ENCODE measurements around the gene PDAP1. TPM values are rescaled to one million over a fixed set of nuclear protein-coding genes. Genes with fewer than 3 reads are reported as not detected.

Gene PDAP1
- total and polyA plus RNA-seq, 9 of the 15 experiments (the other 6 are each of a cell fraction or from before 2014, with no cell fraction given), result 10.2 to 315 (median 129) TPM

DNA sequence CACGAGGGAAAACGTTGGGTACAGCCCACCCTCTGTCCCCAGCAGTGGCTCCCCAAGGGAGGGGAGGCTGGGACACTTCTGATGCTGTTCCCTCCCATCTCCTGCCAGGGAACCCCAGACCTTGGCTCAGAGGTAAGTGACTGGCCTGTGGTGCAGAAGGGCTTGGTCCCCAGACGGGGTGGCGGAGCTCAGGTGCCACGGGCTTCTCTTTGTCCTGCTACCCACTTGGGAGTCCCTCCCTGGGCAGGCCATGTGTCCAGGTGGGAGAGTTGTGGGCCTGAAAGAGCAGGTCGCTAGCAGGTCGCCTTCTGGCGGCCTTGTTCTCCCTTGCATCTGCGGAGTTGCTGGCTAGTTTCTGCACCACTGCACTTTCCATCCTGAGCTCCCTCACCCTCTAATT lies 47.5 kb upstream of the PDAP1 start (continued):
- TF ChIP-seq, protein P1, sequence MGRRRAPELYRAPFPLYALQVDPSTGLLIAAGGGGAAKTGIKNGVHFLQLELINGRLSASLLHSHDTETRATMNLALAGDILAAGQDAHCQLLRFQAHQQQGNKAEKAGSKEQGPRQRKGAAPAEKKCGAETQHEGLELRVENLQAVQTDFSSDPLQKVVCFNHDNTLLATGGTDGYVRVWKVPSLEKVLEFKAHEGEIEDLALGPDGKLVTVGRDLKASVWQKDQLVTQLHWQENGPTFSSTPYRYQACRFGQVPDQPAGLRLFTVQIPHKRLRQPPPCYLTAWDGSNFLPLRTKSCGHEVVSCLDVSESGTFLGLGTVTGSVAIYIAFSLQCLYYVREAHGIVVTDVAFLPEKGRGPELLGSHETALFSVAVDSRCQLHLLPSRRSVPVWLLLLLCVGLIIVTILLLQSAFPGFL (CRISPR knock-in tag; IDR thresholded peaks at IDR 0.05), result no peak
- TF ChIP-seq, protein P2, sequence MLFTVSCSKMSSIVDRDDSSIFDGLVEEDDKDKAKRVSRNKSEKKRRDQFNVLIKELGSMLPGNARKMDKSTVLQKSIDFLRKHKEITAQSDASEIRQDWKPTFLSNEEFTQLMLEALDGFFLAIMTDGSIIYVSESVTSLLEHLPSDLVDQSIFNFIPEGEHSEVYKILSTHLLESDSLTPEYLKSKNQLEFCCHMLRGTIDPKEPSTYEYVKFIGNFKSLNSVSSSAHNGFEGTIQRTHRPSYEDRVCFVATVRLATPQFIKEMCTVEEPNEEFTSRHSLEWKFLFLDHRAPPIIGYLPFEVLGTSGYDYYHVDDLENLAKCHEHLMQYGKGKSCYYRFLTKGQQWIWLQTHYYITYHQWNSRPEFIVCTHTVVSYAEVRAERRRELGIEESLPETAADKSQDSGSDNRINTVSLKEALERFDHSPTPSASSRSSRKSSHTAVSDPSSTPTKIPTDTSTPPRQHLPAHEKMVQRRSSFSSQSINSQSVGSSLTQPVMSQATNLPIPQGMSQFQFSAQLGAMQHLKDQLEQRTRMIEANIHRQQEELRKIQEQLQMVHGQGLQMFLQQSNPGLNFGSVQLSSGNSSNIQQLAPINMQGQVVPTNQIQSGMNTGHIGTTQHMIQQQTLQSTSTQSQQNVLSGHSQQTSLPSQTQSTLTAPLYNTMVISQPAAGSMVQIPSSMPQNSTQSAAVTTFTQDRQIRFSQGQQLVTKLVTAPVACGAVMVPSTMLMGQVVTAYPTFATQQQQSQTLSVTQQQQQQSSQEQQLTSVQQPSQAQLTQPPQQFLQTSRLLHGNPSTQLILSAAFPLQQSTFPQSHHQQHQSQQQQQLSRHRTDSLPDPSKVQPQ (CRISPR knock-in tag; IDR thresholded peaks at IDR 0.05; ENCODE audit: borderline replicate concordance), result no peak
- 0 out of 2 replicates have a peak, but pooled peaks have one; percentile 4 for TF ChIP-seq SUPT5H (IDR thresholded peaks at IDR 0.05)
- TF ChIP-seq, protein P3, sequence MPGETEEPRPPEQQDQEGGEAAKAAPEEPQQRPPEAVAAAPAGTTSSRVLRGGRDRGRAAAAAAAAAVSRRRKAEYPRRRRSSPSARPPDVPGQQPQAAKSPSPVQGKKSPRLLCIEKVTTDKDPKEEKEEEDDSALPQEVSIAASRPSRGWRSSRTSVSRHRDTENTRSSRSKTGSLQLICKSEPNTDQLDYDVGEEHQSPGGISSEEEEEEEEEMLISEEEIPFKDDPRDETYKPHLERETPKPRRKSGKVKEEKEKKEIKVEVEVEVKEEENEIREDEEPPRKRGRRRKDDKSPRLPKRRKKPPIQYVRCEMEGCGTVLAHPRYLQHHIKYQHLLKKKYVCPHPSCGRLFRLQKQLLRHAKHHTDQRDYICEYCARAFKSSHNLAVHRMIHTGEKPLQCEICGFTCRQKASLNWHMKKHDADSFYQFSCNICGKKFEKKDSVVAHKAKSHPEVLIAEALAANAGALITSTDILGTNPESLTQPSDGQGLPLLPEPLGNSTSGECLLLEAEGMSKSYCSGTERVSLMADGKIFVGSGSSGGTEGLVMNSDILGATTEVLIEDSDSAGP (CRISPR knock-in tag; IDR thresholded peaks at IDR 0.05), result no peak
- no peak for TF ChIP-seq ZNF75A (CRISPR knock-in tag; IDR thresholded peaks at IDR 0.05)
- TF ChIP-seq NFYB (IDR thresholded peaks at IDR 0.05; ENCODE audit: extremely low read depth, insufficient read length), result no peak
- TF ChIP-seq NCOA1 (IDR thresholded peaks at IDR 0.05; ENCODE audit: low read depth), result no peak
- TF ChIP-seq HDAC3 (IDR thresholded peaks at IDR 0.05; ENCODE audit: borderline replicate concordance, partially characterized antibody), result no peak
- TF ChIP-seq FOXA3 (CRISPR knock-in tag; conservative IDR thresholded peaks at IDR 0.05 in 1 of 2, IDR thresholded peaks at IDR 0.05 in 1 of 2), result no peak
- peak; percentile 3; the same call in 1 of the 2 replicates for TF ChIP-seq POLR2A (conservative IDR thresholded peaks at IDR 0.05)
- peak; percentile 50; the same call in 1 of the 2 replicates for TF ChIP-seq POLR2AphosphoS5 (IDR thresholded peaks at IDR 0.05; ENCODE audit: control insufficient read depth, insufficient read depth, low read depth, low read length)
- no peak for TF ChIP-seq HDAC6 (IDR thresholded peaks at IDR 0.05; ENCODE audit: low read depth, low read length)
- no peak for TF ChIP-seq DNMT1 (IDR thresholded peaks at IDR 0.05)
- TF ChIP-seq SAFB2 (IDR thresholded peaks at IDR 0.05; ENCODE audit: borderline replicate concordance, low read depth, low read length, severe bottlenecking), result no peak
- TF ChIP-seq ELF1 (tag; IDR thresholded peaks at IDR 0.05), result no peak
- no peak for TF ChIP-seq ELF4 (CRISPR knock-in tag; IDR thresholded peaks at IDR 0.05)
- no peak for TF ChIP-seq ZNF212 (CRISPR knock-in tag; IDR thresholded peaks at IDR 0.05)
- TF ChIP-seq, protein P4, sequence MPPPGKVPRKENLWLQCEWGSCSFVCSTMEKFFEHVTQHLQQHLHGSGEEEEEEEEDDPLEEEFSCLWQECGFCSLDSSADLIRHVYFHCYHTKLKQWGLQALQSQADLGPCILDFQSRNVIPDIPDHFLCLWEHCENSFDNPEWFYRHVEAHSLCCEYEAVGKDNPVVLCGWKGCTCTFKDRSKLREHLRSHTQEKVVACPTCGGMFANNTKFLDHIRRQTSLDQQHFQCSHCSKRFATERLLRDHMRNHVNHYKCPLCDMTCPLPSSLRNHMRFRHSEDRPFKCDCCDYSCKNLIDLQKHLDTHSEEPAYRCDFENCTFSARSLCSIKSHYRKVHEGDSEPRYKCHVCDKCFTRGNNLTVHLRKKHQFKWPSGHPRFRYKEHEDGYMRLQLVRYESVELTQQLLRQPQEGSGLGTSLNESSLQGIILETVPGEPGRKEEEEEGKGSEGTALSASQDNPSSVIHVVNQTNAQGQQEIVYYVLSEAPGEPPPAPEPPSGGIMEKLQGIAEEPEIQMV (tag; conservative IDR thresholded peaks at IDR 0.05; ENCODE audit: low read depth), result no peak
- TF ChIP-seq, protein P5, sequence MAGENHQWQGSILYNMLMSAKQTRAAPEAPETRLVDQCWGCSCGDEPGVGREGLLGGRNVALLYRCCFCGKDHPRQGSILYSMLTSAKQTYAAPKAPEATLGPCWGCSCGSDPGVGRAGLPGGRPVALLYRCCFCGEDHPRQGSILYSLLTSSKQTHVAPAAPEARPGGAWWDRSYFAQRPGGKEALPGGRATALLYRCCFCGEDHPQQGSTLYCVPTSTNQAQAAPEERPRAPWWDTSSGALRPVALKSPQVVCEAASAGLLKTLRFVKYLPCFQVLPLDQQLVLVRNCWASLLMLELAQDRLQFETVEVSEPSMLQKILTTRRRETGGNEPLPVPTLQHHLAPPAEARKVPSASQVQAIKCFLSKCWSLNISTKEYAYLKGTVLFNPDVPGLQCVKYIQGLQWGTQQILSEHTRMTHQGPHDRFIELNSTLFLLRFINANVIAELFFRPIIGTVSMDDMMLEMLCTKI (IDR thresholded peaks at IDR 0.05; ENCODE audit: partially characterized antibody), result no peak

Measured in K562 (cell line).